ENCODE measurements around the gene CMTM5. TPM values are rescaled to one million over a fixed set of nuclear protein-coding genes. Genes with fewer than 3 reads are reported as not detected.

The CMTM5 gene
- total RNA-seq, 1 experiment from 2014 or later: not detected

- Mint-ChIP-seq H3K4me1 (ENCODE audit: low read depth, unreplicated experiment) (peaks cover 8% of the 10 kb centered on the region), H3K36me3 (ENCODE audit: insufficient read depth, unreplicated experiment) (no peaks in the 10 kb centered on the region), H3K27ac (ENCODE audit: unreplicated experiment) (no peak overlapping the region), H3K9me3 (ENCODE audit: unreplicated experiment) (no peaks in the 10 kb centered on the region), H3K27me3 (ENCODE audit: insufficient read depth, unreplicated experiment) (peaks cover 3% of the 10 kb centered on the region), H3K4me3 (ENCODE audit: unreplicated experiment) (no peak overlapping the region)
- Histone ChIP-seq H3K4me1 (no peaks in the 10 kb centered on the region; the same call in 1 of the 2 replicates), H3K9me3 (no peaks in the 10 kb centered on the region), H3K4me3 (ENCODE audit: low read depth, low read length) (no peak overlapping the region), H3K36me3 (ENCODE audit: control insufficient read depth, insufficient read depth, low read length) (no peaks in the 10 kb centered on the region), H3K27me3 (replicated peaks; ENCODE audit: control insufficient read depth, insufficient read depth, low read length) (no peaks in the 10 kb centered on the region)
- intact Hi-C loops (cut with micrococcal nuclease; ENCODE audit: unreplicated experiment): no loop called here
- ChIA-PET POLR2A (no interaction called here), CTCF (interaction anchor here (1.0 to 1.7 kb wide), 2 partner anchors 14 to 33 kb away, joined by 3 to 8 read pairs; no protein-coding TSS in a partner anchor)
- no TSS peak for BruUV-seq (replicated peaks)
- TF ChIP-seq CTCF (IDR thresholded peaks at IDR 0.05; ENCODE audit: insufficient read depth in 1 of 2, low read depth in 1 of 2, low read length in 1 of 2, severe bottlenecking in 1 of 2, unreplicated experiment in 1 of 2): no peak
- no peak for DNase-seq
Observed at GRCh38 chr14:23346693-23347405, 30.0 kb upstream of the CMTM5 start.

- no peaks in the 10 kb centered on the region for H3K27me3 ChIP-seq (replicated peaks; ENCODE audit: control insufficient read depth, insufficient read depth, low read length)
- H3K36me3 ChIP-seq (ENCODE audit: control insufficient read depth, insufficient read depth, low read length): no peaks in the 10 kb centered on the region
- intact Hi-C loops (cut with micrococcal nuclease; ENCODE audit: unreplicated experiment): no loop called here
- CTCF ChIA-PET: no interaction called here
- H3K9me3 Mint-ChIP-seq (ENCODE audit: unreplicated experiment): no peaks in the 10 kb centered on the region
- H3K4me1 Mint-ChIP-seq (ENCODE audit: low read depth, unreplicated experiment): peaks cover 8% of the 10 kb centered on the region
- H3K27ac Mint-ChIP-seq (ENCODE audit: unreplicated experiment): no peak overlapping the region
- H3K36me3 Mint-ChIP-seq (ENCODE audit: insufficient read depth, unreplicated experiment): no peaks in the 10 kb centered on the region
- no TSS peak for BruUV-seq (replicated peaks)
- H3K4me1 ChIP-seq: peaks cover 3% of the 10 kb centered on the region; the same call in 1 of the 2 replicates
- no peak overlapping the region for H3K4me3 Mint-ChIP-seq (ENCODE audit: unreplicated experiment)
- peaks cover 3% of the 10 kb centered on the region for H3K27me3 Mint-ChIP-seq (ENCODE audit: insufficient read depth, unreplicated experiment)
- H3K4me3 ChIP-seq (ENCODE audit: low read depth, low read length): no peak overlapping the region
- POLR2A ChIA-PET: no interaction called here
- no peaks in the 10 kb centered on the region for H3K9me3 ChIP-seq
- no peak for TF ChIP-seq CTCF (IDR thresholded peaks at IDR 0.05; ENCODE audit: insufficient read depth in 1 of 2, low read depth in 1 of 2, low read length in 1 of 2, severe bottlenecking in 1 of 2, unreplicated experiment in 1 of 2)
- no peak for DNase-seq
Observed at GRCh38 chr14:23347406-23348296, 29.2 kb upstream of the CMTM5 start.

- H3K36me3 ChIP-seq (ENCODE audit: control insufficient read depth, insufficient read depth, low read length): no peaks in the 10 kb centered on the region
- Mint-ChIP-seq H3K4me1 (ENCODE audit: low read depth, unreplicated experiment) (peaks cover 11% of the 10 kb centered on the region), H3K9me3 (ENCODE audit: unreplicated experiment) (no peaks in the 10 kb centered on the region), H3K36me3 (ENCODE audit: insufficient read depth, unreplicated experiment) (no peaks in the 10 kb centered on the region), H3K27me3 (ENCODE audit: insufficient read depth, unreplicated experiment) (peaks cover 3% of the 10 kb centered on the region), H3K27ac (ENCODE audit: unreplicated experiment) (no peak overlapping the region), H3K4me3 (ENCODE audit: unreplicated experiment) (no peak overlapping the region)
- POLR2A ChIA-PET: no interaction called here
- intact Hi-C loops (cut with micrococcal nuclease; ENCODE audit: unreplicated experiment): no loop called here
- H3K27me3 ChIP-seq (replicated peaks; ENCODE audit: control insufficient read depth, insufficient read depth, low read length): no peaks in the 10 kb centered on the region
- no peaks in the 10 kb centered on the region for H3K9me3 ChIP-seq
- TF ChIP-seq CTCF (IDR thresholded peaks at IDR 0.05; ENCODE audit: insufficient read depth in 1 of 2, low read depth in 1 of 2, low read length in 1 of 2, severe bottlenecking in 1 of 2, unreplicated experiment in 1 of 2): no peak
- peaks cover 3% of the 10 kb centered on the region; the same call in 1 of the 2 replicates for H3K4me1 ChIP-seq
- H3K4me3 ChIP-seq (ENCODE audit: low read depth, low read length): no peak overlapping the region
- BruUV-seq (replicated peaks): no TSS peak
- CTCF ChIA-PET: no interaction called here
- DNase-seq: no peak
Observed at GRCh38 chr14:23348297-23348655, 28.6 kb upstream of the CMTM5 start.
